C4-2B (cell line): Measurements from ENCODE around the gene CMIP.

Experiments used
- CTCF ChIP-seq: fragments of 450-650 bp; conservative IDR thresholded peaks from 2 replicates; pipeline ENCODE4 v1.5.1; 2017; ENCODE audit warnings: mild to moderate bottlenecking
- ZFX ChIP-seq: fragments of 450-650 bp; IDR thresholded peaks from 2 replicates; pipeline ENCODE4 v1.6.1; 2017

- TF ChIP-seq CTCF (no peak), ZFX (no peak)
Observed at GRCh38 chr16:81486540-81487061, 42.0 kb downstream of the CMIP start.
